HG03558 (cell line): ENCODE measurements around the gene MAGI2.
A peak's percentile ranks its signal among the peaks of the same experiment; 100 is the strongest.
"Not testable (repeated sequence)": the region's sequence is repeated elsewhere in the genome, so short reads cannot be mapped to it uniquely, and the experiment has no call there.

Experiments used
- ATAC-seq: cut with Tn5 transposase; IDR thresholded peaks from one replicate; pipeline ENCODE4 v1.9.1; 2021; ENCODE audit warnings: moderate number of reproducible peaks; ENCODE audit not compliant: unreplicated experiment; ENCODE audit errors: extremely low read depth

MAGI2 gene

DNA sequence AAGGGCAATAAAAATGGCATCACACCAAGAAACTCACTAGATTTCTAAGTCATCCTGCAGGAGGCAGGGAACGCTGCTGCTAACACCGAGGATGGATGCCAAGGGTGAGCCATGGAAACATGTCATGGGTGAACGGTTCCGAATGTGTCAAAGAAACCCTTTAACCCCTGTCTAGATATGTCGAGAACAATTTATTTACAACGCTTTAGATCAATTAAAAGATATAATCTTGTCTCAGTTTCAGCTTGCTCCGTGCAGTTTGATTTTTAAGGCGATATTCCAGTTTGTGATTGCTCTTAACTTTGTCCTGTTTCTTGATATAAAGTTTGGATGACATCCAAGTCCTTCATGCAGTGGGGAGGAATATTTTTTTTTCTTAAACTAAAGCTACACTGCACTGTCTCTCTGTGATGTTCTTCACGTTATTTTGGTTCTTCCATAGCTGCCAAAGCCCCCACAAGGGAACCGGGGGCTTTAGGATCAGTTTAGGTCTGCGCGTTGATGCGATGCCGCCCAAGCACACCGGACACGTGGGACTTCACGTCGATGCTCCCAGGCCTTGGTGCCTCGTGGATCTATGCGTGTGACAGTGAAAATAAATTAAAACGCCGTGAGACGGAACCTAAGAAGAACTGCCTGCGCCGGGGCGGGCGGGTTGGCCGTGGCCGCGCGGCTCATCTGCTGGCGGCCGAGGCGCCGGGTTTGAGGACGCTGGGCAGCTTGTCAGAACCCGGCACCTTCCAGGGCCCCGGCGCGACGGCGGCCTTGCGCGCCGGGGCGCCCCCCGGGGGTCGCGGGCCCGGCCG lies 1434.6 kb downstream of the MAGI2 start:
- peak; percentile 19 for ATAC-seq

GRCh38 chr7:78017591-78018100 lies 1435.8 kb downstream of the MAGI2 start:
- no peak for ATAC-seq

GRCh38 chr7:78015574-78016260 lies 1437.8 kb downstream of the MAGI2 start:
- no peak for ATAC-seq

- no peak for ATAC-seq
These were observed 1439.1 kb downstream of the MAGI2 start for GRCh38 chr7:78014401-78014800.

DNA sequence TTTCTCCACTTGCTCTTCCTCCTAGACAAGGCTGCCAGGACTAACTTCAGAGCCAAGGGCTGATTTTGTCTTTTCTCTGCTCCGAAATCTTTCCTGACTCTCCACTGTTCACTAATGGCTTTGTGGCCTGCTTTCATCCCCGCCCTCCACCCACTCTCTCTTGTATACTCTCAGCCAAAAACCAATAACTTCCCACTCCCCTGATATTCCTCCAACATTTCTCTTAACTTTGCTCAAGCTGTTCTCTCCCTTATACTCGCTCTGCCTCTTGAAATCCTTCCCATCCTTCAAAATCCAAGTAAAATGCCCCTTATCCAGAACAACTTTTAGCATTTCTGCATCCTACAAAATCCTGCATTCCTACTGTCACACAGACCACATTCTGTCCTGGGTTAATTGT lies 1440.1 kb downstream of the MAGI2 start:
- no peak for ATAC-seq

DNA sequence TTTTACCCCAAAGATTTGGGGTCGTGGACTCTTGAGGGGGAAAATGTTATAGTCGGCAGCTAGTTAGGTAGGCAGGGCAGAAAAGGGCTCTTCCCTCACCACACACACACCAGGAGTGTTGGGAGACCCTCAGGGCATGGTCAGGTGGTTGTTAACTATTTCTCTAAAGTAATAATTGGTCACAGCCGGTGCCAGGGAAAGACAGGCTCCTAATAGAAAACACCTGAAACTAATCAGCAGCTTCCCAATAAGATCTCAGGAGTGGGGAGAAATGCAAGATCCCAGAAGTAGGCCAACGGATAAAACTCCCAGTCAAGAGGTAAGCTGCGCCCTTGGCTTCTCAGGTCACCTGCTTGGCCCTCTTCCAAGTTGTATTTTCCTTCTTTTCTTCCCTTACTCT lies 1441.8 kb downstream of the MAGI2 start:
- ATAC-seq: no peak

- no peak for ATAC-seq
These were observed 1446.2 kb downstream of the MAGI2 start for GRCh38 chr7:78007231-78007630.

DNA sequence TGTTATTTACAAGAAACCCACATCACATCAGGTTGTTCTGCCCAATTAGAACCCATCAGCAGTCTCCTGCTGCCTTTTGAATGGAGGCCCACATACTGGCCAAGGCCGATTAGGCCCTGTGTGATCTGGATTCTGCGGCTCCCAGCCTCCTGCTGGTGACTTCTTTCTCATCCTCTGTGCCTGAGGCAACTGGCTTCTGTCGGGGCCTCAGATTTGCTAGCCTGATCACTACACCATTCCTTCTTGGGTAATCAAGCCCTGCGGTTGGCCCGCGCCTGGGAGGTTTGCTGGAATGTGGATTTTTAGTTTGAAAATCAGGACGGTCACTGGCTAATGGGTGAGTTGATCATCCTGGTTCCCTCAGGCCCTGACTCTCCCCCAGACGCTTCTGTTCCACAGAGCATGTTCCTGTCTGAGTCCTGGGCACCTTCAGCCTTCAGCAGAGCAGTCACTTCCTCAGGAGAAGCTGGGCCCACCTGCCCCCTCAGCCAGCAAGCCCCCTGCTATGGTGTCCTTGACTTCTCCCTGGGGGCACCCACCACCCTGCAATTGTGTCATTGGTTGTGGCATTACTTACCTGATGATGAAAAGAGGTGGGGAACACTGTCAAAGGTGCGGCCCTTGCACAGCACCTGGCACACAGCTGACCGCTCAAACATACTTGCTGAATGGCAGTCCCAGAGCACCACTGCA lies 1447.3 kb downstream of the MAGI2 start:
- no peak for ATAC-seq

GRCh38 chr7:78002715-78003114 lies 1450.8 kb downstream of the MAGI2 start:
- ATAC-seq: no peak

DNA sequence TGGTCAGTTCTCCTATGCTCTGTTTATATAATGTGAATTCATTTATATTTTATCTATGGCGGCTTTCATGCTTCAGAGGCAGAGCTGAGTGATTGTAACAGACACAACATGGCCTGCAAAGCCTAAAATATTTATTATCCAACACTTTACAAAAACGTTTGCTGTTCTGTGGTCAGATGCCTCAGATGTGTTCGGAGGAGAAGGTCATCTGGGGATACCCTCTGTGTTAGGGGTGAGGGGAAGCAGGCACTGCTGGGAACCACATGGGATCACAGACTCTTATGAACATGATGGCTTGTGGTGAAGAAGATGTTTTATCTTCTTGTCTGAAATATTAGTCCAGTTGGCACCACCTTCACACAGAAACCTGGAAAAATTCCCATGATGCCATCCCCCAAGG lies 1451.4 kb downstream of the MAGI2 start:
- no peak for ATAC-seq

GRCh38 chr7:77999168-77999567 lies 1454.3 kb downstream of the MAGI2 start:
- ATAC-seq: not testable (repeated sequence)

DNA sequence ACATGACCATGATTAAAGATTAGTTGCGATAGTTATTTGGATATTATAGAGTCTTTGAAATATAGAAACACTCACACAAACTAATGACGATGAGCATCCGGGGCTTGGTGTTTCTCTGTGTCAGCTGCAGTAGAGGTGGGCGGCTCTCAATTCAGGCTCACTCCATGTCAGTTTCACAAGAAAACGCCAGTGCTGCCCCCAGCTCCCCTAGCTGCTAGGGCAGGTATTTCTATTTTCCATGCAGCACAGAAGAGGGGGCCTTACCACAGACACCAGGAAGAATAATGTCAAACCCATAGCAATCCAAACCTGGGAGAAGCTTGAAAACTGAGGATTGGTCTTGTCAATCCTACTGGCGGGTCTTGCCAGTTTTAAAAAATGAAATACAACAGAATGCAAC lies 1457.8 kb downstream of the MAGI2 start:
- ATAC-seq: no peak

GRCh38 chr7:77993838-77994237 lies 1459.6 kb downstream of the MAGI2 start:
- ATAC-seq: no peak

DNA sequence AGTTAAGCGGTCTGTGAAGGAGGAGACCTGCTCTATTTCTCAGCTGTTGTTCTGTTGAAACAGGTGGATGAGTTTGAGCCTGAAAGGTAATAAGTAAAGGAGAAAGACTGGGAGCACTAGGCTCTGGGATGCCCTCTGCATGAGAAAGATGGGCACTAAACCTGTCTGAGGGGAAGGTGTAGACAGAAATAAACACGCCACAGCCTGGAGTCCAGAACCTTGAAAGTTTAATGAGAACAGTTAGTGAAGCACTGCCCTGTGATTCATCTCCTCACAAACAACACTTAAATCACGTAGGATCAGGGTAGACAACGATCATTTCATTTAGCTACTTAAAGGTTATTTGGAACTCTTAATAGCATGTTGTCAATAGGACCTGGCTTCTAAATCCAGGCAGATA lies 1461.8 kb downstream of the MAGI2 start:
- no peak for ATAC-seq

- ATAC-seq: no peak
These were observed 1463.4 kb downstream of the MAGI2 start for GRCh38 chr7:77989981-77990566.

DNA sequence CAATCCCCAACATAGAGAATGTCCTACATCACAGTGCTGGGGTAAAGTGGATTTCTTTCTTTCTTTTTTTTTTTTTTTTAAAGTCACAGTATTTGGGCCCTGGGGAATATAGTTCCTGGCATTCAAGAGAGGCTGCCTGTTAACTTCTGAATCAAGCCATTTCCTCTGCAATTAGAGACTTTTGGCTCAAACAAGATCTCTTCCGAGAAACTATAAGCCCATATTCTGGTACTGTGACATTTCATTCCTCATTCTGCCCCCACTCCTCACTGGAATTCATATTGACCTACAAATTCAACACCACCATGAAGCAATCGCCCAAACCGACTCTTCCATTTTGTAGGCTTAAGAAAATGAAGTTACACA lies 1467.5 kb downstream of the MAGI2 start:
- ATAC-seq: no peak

- no peak for ATAC-seq
These were observed 1468.1 kb downstream of the MAGI2 start for GRCh38 chr7:77985232-77985973.

DNA sequence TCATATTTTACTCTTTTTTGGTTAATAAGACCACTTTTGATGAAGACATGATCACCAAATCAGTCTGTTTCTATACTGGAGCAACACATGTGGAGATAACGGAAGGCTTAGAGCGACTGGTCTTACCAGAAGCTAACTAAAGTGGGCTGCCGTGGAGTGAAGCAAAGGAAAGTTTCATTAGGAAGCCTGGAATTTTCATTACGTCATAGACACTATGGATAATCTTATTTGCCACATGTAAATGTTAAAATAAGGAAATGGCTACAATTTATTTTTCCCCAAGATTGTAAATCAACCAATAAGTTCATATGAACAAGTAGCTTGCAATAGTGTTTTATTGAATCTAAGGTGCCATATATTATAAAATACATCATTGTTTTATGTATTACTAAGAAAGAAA lies 1469.5 kb downstream of the MAGI2 start:
- no peak for ATAC-seq

DNA sequence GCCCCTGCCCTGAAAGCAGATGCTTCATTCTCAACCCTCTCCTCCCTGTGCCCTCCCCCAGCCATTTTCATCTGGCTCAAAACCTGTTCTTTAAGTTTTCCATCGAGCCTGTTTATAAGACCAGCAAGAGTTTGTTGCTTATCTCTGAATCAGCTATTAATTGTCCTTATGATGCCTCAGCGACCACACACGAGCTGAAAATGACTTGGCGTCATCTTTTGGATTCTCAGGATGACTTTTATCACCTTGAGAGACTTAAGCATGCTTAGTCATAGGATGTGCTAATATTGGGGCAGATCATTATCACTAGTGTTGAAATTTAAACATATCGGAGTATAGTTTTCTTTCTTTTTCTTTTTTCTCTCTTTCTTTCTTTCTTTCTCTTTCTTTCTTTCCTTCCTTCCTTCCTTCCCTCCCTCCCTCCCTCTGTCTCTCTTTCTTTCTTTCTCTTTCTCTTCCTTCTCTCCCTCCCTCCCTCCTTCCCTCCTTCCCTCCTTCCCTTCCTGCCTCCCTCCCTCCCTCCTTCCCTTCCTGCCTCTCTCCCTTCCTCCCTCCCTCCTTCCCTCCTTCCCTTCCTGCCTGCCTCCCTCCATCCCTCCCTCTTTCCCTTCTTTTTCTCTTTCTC lies 1470.4 kb downstream of the MAGI2 start:
- no peak for ATAC-seq
